Measurements from ENCODE around the gene DNAI2.

GRCh38 chr17:74309902-74310301, 35.9 kb downstream of the DNAI2 start:
- TF ChIP-seq CTCF (IDR thresholded peaks at IDR 0.05; ENCODE audit: insufficient read depth, low read depth, low read length) (no peak), EZH2 (IDR thresholded peaks at IDR 0.05; ENCODE audit: insufficient read depth, low read length) (no peak)

Measured in astrocyte (in vitro differentiated cells and primary cell).